A172 (cell line): ENCODE measurements around the gene ADPRHL1. TPM values are rescaled to one million over a fixed set of nuclear protein-coding genes. Genes with fewer than 3 reads are reported as not detected.
"Not testable (repeated sequence)": the region's sequence is repeated elsewhere in the genome, so short reads cannot be mapped to it uniquely, and the experiment has no call there.

Experiments used
- DNase-seq: peaks from one replicate; pipeline ENCODE4 v3.0.0-alpha.2; 2015; ENCODE audit warnings: low spot score
- total RNA-seq: library from RNA; depleted of rRNA; stranded (reverse); fragments of >200 nt; shearing (Covaris generic); gene quantifications from 2 replicates; pipeline ENCODE4 v1.2.3, GENCODE V29; 2014

The ADPRHL1 gene
- total RNA-seq, 1 experiment from 2014 or later, result 0.96 TPM

- DNase-seq, result no peak
Observed at GRCh38 chr13:113456116-113456702, 2.9 kb upstream of the ADPRHL1 start.

DNA sequence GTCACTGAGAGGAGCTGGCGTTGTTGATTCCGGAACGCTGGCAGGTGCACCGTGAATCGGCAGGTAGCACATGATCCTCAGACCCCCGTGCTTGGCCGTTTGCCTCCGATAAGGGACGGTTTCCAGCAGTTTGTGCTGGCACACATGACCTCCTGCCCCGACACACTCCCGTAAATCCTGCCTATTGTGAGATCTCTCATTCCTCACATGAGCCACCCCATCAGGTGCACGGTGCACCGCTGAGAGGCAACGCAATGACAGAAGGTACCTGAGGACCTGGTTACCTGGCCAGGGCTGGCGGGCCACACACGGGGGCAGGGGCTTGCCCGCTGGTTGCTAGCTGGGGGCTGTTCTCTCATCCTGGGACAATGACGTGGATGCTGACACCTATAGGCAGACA lies 2.1 kb upstream of the ADPRHL1 start:
- DNase-seq, result no peak

DNA sequence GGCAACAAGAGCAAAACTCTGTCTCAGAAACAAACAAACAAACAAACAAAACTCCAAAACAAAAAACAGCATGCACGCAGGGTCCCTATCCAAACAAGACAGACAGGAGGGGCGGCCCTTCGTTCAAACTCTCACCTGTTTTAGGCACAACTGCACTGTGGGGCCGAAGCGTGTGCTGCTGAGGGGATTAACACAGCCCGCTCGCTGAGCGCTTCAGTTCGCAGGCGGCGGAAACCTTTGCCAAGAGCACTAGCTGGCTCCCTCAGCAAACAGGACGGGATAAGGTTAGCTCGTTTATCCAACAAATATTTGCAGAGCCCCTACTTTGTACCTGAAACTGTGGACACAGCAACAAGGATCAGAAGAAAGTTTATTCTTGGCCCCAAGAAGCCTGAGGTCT lies 1.6 kb upstream of the ADPRHL1 start:
- no peak for DNase-seq

DNA sequence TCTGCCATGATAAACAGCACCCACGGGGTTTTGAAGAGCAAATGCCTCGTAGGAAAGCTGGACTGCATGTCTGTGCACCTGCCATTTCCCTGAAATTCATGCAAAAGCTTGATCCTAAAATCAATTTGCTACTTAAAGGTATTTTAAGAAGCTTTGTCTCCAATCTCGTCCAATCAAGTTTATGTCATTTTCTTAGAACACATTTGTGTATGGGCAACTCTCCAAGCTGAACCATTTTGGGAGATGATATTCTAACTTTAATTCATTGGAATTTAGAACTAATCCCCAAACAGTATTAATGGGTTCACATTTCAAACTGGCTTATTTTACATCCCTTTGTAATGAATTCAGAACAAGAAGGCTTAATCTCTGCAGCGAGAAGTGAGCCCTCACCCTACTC lies 822 bp downstream of the ADPRHL1 start:
- DNase-seq, result no peak

DNA sequence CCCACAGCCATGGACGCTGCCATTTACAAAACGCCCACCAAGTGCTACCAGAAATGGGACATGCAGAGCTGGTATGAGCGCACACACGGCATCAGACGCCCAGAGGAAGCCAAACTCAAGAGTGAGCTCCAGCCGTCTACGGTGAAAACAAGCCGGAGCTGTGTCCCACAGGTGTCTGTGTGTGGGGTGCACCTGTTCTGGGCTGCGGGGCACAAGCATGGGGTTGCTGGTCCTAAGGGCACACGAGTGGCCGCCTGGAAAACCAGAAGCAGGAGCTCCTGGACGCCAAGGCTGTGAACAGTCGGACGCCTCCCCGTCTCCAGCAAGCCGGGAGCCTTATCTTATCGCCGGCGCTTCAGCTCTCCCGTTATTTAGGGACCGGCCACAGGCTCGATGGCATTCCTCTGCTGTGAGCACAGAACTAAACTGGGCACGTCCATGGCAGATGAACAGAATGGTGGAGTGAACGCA lies 1.3 kb downstream of the ADPRHL1 start:
- no peak for DNase-seq

GRCh38 chr13:113450861-113451620 lies 2.2 kb downstream of the ADPRHL1 start:
- not testable (repeated sequence) for DNase-seq

DNA sequence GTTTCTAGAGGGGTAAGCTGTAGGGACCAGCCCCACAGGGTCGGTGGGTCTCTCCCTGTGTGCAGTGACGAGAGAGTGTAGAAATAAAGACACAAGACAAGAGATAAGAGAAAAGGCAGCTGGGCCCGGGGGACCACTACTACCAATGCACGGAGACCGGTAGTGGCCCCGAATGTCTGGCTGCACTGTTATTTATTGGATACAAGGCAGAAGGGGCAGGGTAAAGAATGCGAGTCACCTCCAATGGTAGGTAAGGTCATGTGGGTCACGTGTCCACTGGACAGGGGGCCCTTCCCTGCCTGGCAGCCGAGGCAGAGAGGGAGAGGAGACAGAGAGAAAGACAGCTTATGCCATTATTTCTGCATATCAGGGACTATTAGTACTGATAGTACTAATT lies 2.9 kb downstream of the ADPRHL1 start:
- DNase-seq, result not testable (repeated sequence)

DNA sequence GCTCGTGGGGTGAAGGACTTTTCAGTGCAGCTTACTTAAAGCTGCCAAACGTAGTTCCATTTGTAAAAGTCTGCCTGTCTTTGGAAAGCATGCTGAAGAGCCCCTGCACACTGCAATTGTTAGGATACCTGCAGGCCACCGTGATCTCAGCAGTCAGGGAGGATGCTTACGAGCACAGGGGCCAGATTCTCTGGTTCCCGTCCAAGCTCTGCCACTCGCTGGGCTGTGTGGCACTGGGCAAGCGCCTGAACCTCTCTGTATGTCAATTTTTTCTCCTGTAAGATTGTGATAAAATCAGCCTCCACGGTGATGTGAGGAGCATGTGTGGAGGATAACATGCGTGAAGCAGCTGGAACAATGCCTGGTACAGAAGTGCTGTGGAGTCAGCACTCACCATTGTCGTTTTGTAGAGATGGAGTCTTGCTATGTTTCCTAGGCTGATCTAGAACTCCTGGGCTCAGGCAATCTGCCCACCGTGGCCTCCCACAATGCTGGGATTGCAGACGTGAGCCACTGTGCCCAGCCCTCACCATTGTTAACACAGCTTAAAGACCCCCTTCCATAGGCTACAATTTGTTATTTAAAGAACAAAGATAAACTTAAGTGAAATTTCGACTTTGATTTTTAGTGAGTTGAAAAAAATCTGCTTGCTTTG lies 3.5 kb downstream of the ADPRHL1 start:
- DNase-seq, result no peak

DNA sequence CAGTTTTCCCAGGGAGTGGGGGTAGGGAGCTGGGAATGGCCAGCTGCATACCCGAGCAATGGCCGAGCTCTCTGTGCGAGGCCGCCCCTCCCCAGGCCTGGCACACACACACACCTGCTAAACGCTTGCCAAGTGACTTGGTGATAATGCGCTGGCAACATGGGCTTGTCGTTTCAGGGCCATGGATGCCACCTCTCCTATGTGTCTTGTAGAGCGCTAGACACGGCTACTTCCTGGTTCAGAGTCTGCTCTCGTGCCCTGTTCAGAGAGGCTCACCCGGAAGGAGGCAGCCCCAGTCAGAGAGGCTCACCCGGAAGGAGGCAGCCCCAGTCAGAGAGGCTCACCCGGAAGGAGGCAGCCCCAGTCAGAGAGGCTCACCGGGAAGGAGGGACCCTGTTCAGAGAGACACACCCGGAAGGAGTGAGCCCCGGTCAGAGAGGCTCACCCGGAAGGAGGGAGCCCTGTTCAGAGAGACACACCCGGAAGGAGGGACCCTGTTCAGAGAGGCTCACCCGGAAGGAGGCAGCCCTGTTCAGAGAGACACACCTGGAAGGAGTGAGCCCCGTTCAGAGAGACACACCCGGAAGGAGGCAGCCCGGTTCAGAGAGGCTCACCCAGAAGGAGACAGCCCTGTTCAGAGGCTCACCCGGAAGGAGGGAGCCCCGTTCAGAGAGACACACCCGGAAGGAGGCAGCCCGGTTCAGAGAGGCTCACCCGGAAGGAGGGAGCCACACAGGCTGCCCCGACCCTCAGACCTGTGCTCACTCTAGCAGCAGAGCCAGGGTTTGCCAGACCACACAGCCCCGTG lies 4.2 kb downstream of the ADPRHL1 start:
- no peak for DNase-seq

- DNase-seq, result peak; percentile 9
Observed at GRCh38 chr13:113448545-113448884, 4.8 kb downstream of the ADPRHL1 start.

DNA sequence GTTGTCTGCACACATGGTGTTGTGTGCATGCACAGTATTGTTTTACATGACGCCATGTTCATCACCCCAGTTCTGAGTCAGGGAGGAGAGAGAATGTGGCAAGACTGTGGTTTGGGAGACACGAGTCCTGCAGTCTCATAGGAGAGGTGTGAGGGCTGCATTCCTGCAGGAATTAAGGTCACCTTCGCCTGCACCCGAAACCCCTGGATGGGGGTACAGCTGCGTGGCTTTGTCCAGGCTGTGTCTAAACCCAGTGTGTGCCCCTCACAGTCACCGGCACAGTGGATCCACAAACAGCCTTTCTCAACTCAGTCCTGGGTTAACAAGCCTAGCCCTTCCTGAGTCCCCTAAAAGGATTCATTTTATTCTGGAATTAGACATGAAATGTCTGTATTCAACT lies 5.7 kb downstream of the ADPRHL1 start:
- DNase-seq, result no peak

- DNase-seq, result no peak
Observed at GRCh38 chr13:113446488-113446854, 6.8 kb downstream of the ADPRHL1 start.

DNA sequence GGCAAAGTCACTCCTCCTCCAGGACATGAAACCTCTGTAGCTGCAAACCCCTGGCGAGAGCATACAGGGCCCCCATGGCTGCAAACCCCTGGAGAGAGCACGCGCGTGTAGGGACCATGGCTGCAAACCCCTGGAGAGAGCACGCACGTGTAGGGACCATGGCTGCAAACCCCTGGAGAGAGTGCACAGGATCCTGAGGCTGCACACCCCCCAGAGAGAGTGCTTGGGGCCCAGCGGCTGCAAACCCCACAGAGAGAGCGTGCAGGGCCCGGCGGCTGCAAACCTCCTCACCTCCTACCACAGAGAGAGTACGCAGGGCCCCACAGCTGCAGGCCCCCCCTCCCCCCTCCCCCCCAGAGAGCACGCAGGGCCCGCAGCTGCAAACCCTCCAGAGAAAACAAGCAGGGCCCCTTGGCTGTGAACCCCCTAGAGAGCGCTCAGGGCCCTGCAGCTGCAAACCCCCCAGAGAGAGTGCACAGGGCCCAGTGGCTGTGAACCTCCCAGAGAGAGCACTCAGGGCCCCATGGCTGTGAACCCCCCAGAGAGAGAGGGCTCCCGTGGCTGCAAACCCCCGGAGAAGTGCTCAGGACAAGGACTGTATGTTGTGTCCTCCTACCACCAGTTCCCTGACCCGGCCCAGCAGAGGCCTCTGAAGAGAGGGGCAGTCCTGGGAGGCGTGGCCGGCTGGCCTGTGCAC lies 7.3 kb downstream of the ADPRHL1 start:
- DNase-seq, result no peak

- DNase-seq, result no peak
Observed at GRCh38 chr13:113443991-113444390, 9.3 kb downstream of the ADPRHL1 start.

DNA sequence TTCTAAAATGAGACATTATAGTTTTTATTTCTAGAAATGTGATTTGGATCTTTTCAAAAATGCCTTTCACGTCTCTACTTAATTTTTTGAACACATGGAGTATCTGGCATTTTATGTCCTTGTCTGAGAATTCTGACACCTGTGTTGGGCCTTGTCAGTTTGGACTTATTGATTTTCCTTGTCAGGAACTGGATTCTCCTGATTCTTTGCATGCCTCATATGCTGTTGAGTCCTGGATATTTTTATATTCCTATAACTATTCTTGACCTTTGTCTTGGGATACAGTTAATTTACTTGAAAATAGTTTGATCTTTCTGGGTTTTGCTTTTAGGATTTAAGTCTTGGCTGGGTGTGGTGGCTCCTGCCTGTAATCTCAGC lies 10.3 kb downstream of the ADPRHL1 start:
- DNase-seq, result no peak

- no peak for DNase-seq
Observed at GRCh38 chr13:113442354-113442984, 10.8 kb downstream of the ADPRHL1 start.

DNA sequence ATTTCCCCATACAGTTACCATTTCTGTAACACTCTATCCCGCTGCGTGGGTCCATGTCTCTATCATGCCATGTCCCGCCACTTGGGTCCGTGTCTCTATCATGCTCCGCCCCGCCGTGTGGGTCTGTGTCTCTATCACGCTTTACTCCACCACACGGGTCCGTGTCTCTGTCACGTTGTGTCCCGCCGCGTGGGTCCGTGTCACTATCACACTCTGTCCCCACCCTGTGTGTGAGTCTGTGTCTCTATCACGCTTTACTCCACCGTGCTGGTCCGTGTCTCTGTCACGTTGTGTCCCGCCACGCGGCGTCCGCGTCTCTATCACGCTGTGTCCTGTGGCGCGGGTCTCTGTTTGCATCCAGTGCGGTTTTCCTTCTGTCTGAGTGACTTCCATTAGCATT lies 11.6 kb downstream of the ADPRHL1 start:
- no peak for DNase-seq

GRCh38 chr13:113437408-113438010 lies 15.8 kb downstream of the ADPRHL1 start:
- no peak for DNase-seq

- not testable (repeated sequence) for DNase-seq
Observed at GRCh38 chr13:113436866-113437265, 16.4 kb downstream of the ADPRHL1 start.

DNA sequence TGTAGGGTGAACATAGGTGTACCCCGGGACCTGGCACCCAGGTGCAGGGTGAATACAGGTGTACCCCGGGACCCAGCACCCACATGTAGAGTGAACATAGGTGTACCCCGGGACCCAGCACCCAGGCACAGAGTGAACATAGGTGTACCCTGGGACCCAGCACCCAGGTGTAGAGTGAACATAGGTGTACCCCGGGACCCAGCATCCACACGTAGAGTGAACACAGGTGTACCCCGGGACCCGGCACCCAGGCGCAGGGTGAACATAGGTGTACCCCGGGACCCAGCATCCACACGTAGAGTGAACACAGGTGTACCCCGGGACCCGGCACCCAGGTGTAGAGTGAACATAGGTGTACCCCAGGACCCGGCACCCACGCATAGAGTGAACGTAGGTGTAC lies 17.4 kb downstream of the ADPRHL1 start:
- DNase-seq, result not testable (repeated sequence)

DNA sequence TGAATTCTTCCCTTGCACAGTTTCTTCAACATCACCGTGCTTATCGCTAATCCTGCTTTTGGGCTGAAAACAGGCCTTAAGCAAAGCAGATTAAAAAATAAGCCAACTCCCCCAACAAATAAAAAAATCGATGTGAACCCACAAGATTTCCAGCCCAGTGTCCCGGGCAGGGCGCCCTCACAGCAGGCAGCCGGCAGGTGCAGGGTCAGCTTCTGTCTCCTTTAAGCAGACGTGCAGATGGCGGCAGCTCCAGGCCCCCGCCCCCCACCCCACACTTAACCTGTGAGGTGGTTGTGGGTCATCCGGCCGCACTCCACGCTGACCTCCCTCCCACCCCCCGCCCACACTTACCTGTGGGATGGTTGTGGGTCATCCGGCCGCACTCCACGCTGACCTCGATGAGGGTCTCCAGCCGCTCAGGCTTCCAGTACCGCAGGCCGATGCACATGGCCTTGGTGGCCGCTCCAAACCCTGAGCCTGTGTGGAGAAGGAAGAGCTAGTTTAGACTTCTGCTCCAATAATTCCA lies 19.8 kb downstream of the ADPRHL1 start:
- no peak for DNase-seq
